CD4-positive, alpha-beta T cell treated with Interferon gamma for 1 hour (primary cell): ENCODE measurements around the gene PSMB2.

Experiments used
- DNase-seq: peaks from one replicate; pipeline ENCODE4 v3.0.0-alpha.2; 2020

The PSMB2 gene

GRCh38 chr1:35555601-35556477 lies 85.5 kb downstream of the PSMB2 start:
- DNase-seq = no peak

- no peak for DNase-seq
Measured at GRCh38 chr1:35555212-35555584, 86.1 kb downstream of the PSMB2 start.

DNA sequence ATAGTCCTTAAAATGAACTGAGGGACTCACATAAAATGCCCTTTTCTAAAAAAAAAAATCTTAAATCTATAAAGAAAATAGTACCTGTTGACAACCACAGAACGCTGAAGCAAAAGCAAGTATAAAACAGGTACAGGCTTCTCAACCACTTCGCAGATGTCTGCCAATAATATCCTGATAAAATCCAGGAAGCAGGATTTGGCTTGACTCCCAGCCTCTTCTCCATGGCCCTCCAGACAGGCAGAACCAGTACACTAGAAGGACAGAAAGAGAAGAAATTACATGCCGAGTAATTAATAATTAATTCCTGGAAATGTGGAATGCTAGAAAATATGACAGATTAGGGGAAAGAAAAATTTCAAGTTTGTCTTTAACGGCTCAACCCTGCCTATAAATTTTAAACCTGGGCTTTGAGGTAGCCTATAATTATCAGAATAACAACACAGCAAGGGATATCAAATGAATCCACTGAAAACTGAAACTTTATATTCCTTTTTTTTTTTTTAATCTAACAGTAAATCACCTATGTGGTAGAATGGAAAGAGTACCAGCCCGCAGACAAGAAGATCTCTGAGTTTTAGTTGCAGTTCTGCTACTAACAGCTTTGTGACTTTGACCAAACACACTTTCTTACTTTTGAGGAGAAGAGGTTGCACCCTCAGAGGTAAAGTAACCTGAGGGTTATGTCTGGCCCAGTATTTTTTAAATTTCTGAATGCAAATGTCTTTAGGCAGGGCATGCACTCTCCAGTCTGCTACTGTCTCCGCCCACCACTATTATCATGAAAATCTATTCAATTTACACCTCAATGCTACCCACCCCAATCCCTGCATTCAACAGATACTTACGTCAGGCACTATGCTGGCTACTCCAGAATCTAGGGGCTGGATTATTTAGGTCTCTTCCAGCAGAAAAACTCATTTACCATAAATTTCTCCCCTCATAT lies 86.8 kb downstream of the PSMB2 start:
- DNase-seq = no peak

GRCh38 chr1:35553851-35554250 lies 87.5 kb downstream of the PSMB2 start:
- DNase-seq = no peak
